ENCODE data around the gene KRTAP5-5.
A peak's percentile ranks its signal among the peaks of the same experiment; 100 is the strongest.
"Not testable (repeated sequence)": the region's sequence is repeated elsewhere in the genome, so short reads cannot be mapped to it uniquely, and the experiment has no call there.

KRTAP5-5 gene

GRCh38 chr11:1642288-1643145, 12.9 kb downstream of the KRTAP5-5 start:
- no peak for DNase-seq (ENCODE audit: low spot score)

- DNase-seq (ENCODE audit: low spot score) = no peak
These were observed 13.6 kb downstream of the KRTAP5-5 start for GRCh38 chr11:1643146-1643690.

DNA sequence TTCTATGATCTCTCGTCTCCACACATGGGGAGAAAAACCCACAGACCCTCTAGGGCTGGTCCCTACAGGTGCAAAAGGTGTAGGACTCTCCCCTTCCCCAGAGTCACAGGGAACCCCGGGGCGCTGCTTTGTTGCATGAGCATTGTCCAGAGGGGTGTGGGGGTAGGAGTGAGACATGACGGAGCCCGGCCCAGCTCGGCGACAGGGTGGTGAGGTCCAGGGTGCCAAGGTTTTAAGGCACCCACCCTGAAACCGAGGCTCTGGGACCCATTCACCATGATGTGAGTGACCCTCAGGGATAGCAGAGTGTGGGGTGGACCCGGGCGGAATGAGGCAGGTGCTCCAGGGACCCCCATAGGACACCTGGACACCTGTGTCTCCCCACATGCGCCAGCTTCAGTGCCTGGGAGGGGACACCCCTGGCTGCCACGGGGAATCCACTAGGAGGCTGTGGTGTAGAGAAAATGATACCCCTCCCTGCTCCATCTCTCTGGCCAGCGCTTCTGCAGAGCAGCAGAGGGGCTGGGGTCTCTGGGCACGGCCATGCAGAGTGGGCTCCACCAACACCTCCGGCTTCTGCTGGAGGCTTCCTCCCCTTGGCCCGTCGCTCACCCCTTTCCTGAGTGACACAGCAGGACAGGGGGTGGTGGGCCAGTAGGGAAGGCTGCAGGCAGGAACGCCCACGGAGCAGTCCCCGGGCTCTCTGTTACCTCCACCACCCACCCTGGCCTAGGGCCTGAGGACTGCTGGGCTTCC, 15.2 kb downstream of the KRTAP5-5 start:
- DNase-seq (ENCODE audit: low spot score) = no peak

- DNase-seq (ENCODE audit: low spot score) = no peak
These were observed 15.8 kb downstream of the KRTAP5-5 start for GRCh38 chr11:1645357-1645821.

- DNase-seq (ENCODE audit: low spot score) = not testable (repeated sequence)
These were observed 17.0 kb downstream of the KRTAP5-5 start for GRCh38 chr11:1646540-1646939.

DNA sequence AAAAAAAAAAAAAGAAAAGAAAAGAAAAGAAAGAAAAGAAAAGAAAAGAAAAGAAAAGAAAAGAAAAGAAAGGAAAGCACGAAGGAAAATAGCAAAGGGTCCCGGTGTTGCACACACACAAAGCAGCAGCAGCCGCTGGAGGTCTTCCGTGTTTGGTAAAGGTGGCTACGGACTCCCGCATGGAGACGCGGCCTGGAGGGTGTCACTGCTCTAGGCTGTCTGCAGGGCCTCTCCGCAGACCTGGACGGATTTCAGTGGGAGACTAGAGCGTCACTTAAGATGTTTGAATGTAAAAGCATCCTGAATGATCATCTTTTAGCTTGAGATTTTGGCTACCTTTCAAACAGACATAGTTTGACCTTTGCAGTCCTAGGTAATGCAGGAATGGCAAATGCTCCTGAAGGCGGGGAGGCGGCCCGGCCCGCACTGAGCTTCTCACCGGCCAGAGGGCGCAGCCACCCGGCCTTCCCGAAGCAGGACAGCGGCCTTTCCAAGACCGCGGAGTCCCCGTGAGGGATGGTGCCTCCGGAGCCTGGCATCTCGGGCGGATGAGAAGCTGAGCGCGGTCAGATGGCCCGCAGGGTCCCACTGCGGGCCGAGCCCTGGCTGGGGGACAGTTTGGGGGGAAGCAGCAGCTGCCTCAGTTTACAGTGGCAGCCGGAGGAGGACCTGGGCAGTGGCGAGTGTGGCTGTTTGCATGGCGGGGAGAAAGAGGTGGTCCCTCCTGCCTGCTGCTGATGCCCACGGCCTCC, 18.5 kb downstream of the KRTAP5-5 start:
- DNase-seq (ENCODE audit: low spot score) = no peak

- no peak for DNase-seq (ENCODE audit: low spot score)
These were observed 19.3 kb downstream of the KRTAP5-5 start for GRCh38 chr11:1648653-1649420.

- DNase-seq (ENCODE audit: low spot score) = no peak
These were observed 20.7 kb downstream of the KRTAP5-5 start for GRCh38 chr11:1650034-1650917.

GRCh38 chr11:1650918-1651262, 21.3 kb downstream of the KRTAP5-5 start:
- no peak for DNase-seq (ENCODE audit: low spot score)

DNA sequence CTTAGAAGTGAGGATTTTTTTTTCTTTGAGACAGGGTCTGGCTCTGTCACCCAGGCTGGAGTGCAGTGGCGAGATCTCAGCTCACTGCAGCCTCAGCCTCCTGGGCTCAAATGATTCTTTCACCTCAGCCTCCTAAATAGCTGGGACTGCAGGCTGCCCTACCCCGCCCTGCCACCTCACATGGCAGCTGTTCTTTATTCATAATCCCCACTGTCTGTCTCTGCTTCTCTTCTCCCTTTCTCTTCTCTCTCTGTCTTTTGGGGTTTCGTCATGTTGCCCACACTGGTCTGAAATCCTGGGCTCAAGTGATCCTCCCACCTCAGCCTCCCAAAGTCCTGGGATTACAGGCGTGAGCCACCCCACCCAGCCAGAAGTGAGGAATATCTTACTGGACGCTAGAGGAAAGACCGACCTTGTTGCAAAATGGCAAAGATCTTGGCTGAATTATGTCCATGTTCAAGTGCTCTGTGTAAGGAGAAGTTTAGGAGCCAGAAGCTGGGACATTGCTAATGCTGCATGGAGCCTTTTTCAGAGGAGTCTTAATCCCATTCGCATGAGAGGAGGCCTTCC, 21.9 kb downstream of the KRTAP5-5 start:
- DNase-seq (ENCODE audit: low spot score) = no peak

DNA sequence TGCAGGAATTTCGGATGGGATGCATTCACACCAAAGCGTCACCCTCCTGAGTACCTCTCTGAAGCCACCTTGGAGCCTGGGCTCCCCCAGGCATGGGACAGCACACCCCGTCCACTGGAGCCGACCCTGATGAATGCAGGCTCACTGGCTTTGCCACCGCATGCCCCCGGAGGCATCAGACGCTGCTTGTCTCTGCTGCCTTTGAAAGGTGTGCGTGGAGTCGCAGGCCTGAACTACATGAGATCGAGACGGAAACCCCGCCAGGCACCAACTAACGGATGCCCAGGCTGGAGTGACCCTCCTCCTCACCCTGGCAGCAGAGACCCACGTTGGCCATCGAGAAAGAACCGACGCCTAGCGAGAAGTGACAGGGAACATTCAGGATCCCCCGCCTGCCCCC, 22.5 kb downstream of the KRTAP5-5 start:
- no peak for DNase-seq (ENCODE audit: low spot score)

DNA sequence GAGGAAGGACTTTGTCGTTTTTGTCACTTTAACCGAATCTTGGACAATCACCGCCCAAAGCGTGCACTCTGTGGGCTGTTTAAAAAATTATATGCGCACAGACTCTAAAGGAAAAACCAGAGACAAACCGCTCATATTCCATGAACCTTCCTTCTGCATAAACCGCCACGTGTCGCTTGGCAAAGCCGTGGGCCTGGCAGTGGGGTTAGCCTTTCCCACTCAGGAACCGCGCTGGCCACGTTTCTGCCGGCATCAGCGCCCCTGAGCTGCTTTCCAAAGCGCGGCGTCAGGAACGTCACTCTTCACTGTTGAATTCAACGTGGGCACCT, 22.8 kb downstream of the KRTAP5-5 start:
- no peak for DNase-seq (ENCODE audit: low spot score)

- peak; percentile 91 for DNase-seq (ENCODE audit: low spot score)
These were observed 23.4 kb downstream of the KRTAP5-5 start for GRCh38 chr11:1652771-1653540.

GRCh38 chr11:1653541-1654387, 24.2 kb downstream of the KRTAP5-5 start:
- no peak for DNase-seq (ENCODE audit: low spot score)

- DNase-seq (ENCODE audit: low spot score) = peak; percentile 26
These were observed 25.0 kb downstream of the KRTAP5-5 start for GRCh38 chr11:1654388-1655167.

DNA sequence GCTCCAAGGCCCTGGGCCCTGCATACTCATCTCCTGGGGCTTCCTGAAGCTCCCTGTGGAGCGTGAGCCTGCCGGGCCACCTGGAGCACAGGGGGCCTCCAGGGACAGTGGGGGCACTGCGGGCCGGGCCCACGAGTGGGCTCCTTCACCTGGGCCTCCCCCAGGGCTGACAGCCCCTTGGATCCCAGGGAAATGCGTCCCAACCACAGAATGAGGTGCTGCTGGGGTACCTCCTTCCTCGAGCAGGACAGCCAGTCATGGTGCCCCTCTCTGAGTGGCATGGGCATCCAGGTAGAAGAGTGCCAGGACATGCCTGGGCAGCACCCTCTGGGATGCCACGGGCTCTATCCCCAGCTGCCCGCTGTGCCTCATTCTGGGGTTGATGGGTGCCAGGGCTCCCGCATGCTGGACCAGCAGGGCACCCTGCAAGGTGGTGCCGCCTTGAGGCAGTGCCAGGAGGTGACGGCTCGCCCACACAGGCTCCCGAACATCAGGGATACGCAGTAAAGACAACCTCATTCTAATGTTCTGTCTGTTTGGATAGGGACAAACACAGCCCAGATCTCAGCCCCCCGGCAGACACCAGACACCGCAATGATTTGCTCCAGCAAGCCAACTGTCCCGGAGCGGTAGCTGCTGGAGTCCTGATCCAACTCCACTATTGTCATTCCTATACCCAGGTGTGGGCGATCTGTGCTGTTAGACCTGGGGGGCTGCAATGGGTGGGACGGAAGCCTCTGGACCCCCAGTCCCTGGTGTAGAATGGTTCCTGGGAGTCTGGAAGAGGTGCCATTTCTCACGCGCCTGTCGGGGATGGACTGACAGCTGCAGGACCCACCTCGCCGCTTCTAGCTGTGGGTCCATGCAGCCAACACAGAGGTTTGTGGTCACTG, 25.8 kb downstream of the KRTAP5-5 start:
- DNase-seq (ENCODE audit: low spot score) = peak; percentile 51

DNA sequence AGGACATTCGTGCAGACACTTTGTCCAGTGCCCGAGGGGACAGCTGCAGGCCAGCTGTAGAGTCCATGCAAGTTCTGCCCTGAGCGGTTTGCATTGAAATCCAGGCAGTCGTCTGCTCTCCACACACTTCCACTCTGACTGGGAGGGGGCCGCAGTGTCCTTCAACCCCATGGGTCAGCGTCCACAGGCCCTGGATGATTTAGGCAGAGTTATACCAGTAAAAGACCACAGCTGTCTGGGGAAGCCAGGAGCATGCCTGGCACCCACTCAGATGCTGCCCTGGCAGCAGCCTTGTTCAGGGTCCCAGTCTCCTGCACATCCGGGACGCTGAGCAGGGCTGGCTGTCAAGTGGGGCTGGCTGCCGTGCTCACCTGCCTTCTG, 26.5 kb downstream of the KRTAP5-5 start:
- DNase-seq (ENCODE audit: low spot score) = peak; percentile 40

Data from left forelimb (tissue), 1 donor.